Measurements from ENCODE around the gene NPAT. TPM values are rescaled to one million over a fixed set of nuclear protein-coding genes. Genes with fewer than 3 reads are reported as not detected.
A peak's percentile ranks its signal among the peaks of the same experiment; 100 is the strongest.

The NPAT gene
- 104 and 106 TPM in 2 replicates for total RNA-seq (2013; cell fraction: nucleolus; rRNA removed)
- 17.9 and 19.9 TPM in 2 replicates for total RNA-seq (2014; rRNA removed)
- total RNA-seq (2014; rRNA removed; fragmentation: Illumina TruSeq; extraction: Trizol), result 31.6 and 32.8 TPM in 2 replicates
- 21.1 and 22.7 TPM in 2 replicates for total RNA-seq (2021)
- polyA plus RNA-seq (2011; ENCODE audit: low read depth), result 3.7 TPM
- 19.4 and 27.1 TPM in 2 replicates for polyA plus RNA-seq (2011; rRNA removed)
- polyA plus RNA-seq (2011; cell fraction: cytosol; rRNA removed), result 8.4 and 8.9 TPM in 2 replicates
- 14.0 and 16.3 TPM in 2 replicates for polyA plus RNA-seq (2011; cell fraction: nucleus; rRNA removed)
- polyA plus RNA-seq (2012), result 6.6 and 11.2 TPM in 2 replicates
- polyA plus RNA-seq (2014; fragmentation: Illumina TruSeq; extraction: Trizol), result 22.7 and 26.4 TPM in 2 replicates
- polyA plus RNA-seq (2014; fragmentation: Nextera tagmentation; extraction: Ambion mirVana), result 1 to 10 TPM; 7.5 to 9.8 TPM
- polyA plus RNA-seq (2014; rRNA removed), result 13.5 and 15.7 TPM in 2 replicates
- polyA plus RNA-seq (2016; fragmentation: Nextera tagmentation; extraction: Ambion mirVana), result 10 to 100 TPM; 20.9 to 23.7 TPM
- 34.6 and 50.3 TPM in 2 replicates for polyA minus RNA-seq (2011; rRNA and poly(A)+ RNA removed)
- polyA minus RNA-seq (2011; cell fraction: cytosol; rRNA and poly(A)+ RNA removed), result 11.4 and 12.4 TPM in 2 replicates
- 22.7 and 27.8 TPM in 2 replicates for polyA minus RNA-seq (2011; cell fraction: nucleus; rRNA and poly(A)+ RNA removed)
- percentile 90 among the genes with signal in this experiment for Bru-seq, nascent RNA
- percentile 85 among the genes with signal in this experiment for BruChase-seq, experiment 1, labeled RNA remaining after a 6-hour chase
- percentile 89 among the genes with signal in this experiment for BruChase-seq, experiment 2, labeled RNA remaining after a 2-hour chase
- long read RNA-seq, experiment 1, full-length matches to known transcripts, result 1 of 8 reads
- long read RNA-seq, experiment 1, partial matches to known transcripts, result 3 of 8 reads
- long read RNA-seq, experiment 1, other reads (novel, unspliced or antisense), result 4 of 8 reads
- long read RNA-seq, experiment 2, partial matches to known transcripts, result 39 of 43 reads
- long read RNA-seq, experiment 2, other reads (novel, unspliced or antisense), result 4 of 43 reads

DNA sequence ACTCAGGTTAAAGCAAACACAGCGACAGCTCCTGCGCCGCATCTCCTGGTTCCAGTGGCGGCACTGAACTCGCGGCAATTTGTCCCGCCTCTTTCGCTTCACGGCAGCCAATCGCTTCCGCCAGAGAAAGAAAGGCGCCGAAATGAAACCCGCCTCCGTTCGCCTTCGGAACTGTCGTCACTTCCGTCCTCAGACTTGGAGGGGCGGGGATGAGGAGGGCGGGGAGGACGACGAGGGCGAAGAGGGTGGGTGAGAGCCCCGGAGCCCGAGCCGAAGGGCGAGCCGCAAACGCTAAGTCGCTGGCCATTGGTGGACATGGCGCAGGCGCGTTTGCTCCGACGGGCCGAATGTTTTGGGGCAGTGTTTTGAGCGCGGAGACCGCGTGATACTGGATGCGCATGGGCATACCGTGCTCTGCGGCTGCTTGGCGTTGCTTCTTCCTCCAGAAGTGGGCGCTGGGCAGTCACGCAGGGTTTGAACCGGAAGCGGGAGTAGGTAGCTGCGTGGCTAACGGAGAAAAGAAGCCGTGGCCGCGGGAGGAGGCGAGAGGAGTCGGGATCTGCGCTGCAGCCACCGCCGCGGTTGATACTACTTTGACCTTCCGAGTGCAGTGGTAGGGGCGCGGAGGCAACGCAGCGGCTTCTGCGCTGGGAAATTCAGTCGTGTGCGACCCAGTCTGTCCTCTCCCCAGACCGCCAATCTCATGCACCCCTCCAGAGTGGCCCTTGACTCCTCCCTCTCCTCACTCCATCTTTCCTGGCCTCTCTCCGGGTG is at the start of gene NPAT, which contains the start of gene ATM:
TSS of gene NPAT (minus strand) at position 65 of the 774 bp plus-strand sequence. CDS start 102 bp downstream, outside the sequence.
TSS of gene ATM (plus strand) at position 494 of the 774 bp plus-strand sequence. CDS start 4,558 bp downstream, outside the sequence.
- peak; percentile 91 for FAIRE-seq
- WGBS (ENCODE audit: insufficient coverage, insufficient replicate concordance, low lambda C conversion rate, missing lambda C conversion rate), result under 1% methylated on average over 70 of the region's 70 CpGs
- in situ Hi-C loops (cut with MboI), result no loop called here
- TF ChIP-seq CHD4 (IDR thresholded peaks at IDR 0.05) (no peak), TCF3 (IDR thresholded peaks at IDR 0.05; ENCODE audit: borderline replicate concordance, insufficient read depth, low read depth, low read length) (0 out of 2 replicates have a peak, but pooled peaks have one; percentile 33), CHD2 (IDR thresholded peaks at IDR 0.05; ENCODE audit: borderline replicate concordance, low read depth, low read length) (peak; percentile 73; the same call in 1 of the 2 replicates), ZNF24 (IDR thresholded peaks at IDR 0.05) (no peak), SUPT20H (IDR thresholded peaks at IDR 0.05; ENCODE audit: borderline replicate concordance, control insufficient read depth, low read depth, low read length) (no peak), RBBP5 (conservative IDR thresholded peaks at IDR 0.05) (no peak), NR2C1 (IDR thresholded peaks at IDR 0.05) (peak; percentile 29; the same call in 1 of the 2 replicates), IKZF2 (IDR thresholded peaks at IDR 0.05) (peak; percentile 79 to 80; a peak in 3 of 4 replicates), MTA2 (IDR thresholded peaks at IDR 0.05; ENCODE audit: low read depth) (peak; percentile 50; the same call in 1 of the 2 replicates), NR2C2 (IDR thresholded peaks at IDR 0.05; ENCODE audit: borderline replicate concordance, control insufficient read depth, insufficient read length, low read depth) (no peak), TCF12 (IDR thresholded peaks at IDR 0.05; ENCODE audit: low read depth, low read length) (peak; percentile 13; the same call in 1 of the 2 replicates), LARP7 (IDR thresholded peaks at IDR 0.05) (peak; percentile 98), GABPA (IDR thresholded peaks at IDR 0.05; ENCODE audit: low read depth) (peak; percentile 83), SREBF2 (IDR thresholded peaks at IDR 0.05; ENCODE audit: low read length) (no peak; the same call in 1 of the 2 replicates), ZNF384 (IDR thresholded peaks at IDR 0.05; ENCODE audit: borderline replicate concordance, low read depth, low read length) (no peak), SIN3A (IDR thresholded peaks at IDR 0.05; ENCODE audit: low read depth, low read length) (peak; percentile 51; the same call in 1 of the 2 replicates), SMC3 (IDR thresholded peaks at IDR 0.05; ENCODE audit: borderline replicate concordance, low read length) (peak; percentile 51; the same call in 1 of the 2 replicates), NRF1 (conservative IDR thresholded peaks at IDR 0.05; ENCODE audit: low read depth, low read length) (peak; percentile 94), TARDBP (IDR thresholded peaks at IDR 0.05; ENCODE audit: borderline replicate concordance) (no peak), EED (IDR thresholded peaks at IDR 0.05; ENCODE audit: low read depth) (peak; percentile 68; the same call in 1 of the 2 replicates), BMI1 (IDR thresholded peaks at IDR 0.05; ENCODE audit: borderline replicate concordance) (no peak), HDGF (IDR thresholded peaks at IDR 0.05) (peak; percentile 99)

More for the DNA sequence above, at the start of gene NPAT, which contains the start of gene ATM:
- Histone ChIP-seq H3K9ac (ENCODE audit: control insufficient read depth, insufficient read depth, low read length) (peak within 1 kb of the TSS; percentile 99), H3K4me2 (ENCODE audit: control insufficient read depth, insufficient read depth) (peak within 1 kb of the TSS; percentile 98), H3K27ac (ENCODE audit: control insufficient read depth, insufficient read depth) (peak within 1 kb of the TSS; percentile 99), H3K4me1 (ENCODE audit: control insufficient read depth, insufficient read depth, low read length) (peaks cover 19% of the 10 kb centered on the region), H3K36me3 (ENCODE audit: control insufficient read depth in 2 of 2, insufficient read depth in 2 of 2, low read length in 1 of 2) (peaks cover 0 to 5% of the 10 kb centered on the region in 2 experiments; a peak in 2 of 4 replicates), H3K9me3 (replicated peaks; ENCODE audit: control insufficient read depth, insufficient read depth, low read length) (no peaks in the 10 kb centered on the region), H2AFZ (ENCODE audit: control insufficient read depth, low read depth, low read length) (peak within 1 kb of the TSS; percentile 90), H4K20me1 (ENCODE audit: control insufficient read depth, insufficient read depth) (no peaks in the 10 kb centered on the region), H3K79me2 (ENCODE audit: control insufficient read depth, insufficient read depth, low read length) (peaks cover 92% of the 10 kb centered on the region), H3K4me3 (peak within 1 kb of the TSS; percentile 97), H3K27me3 (replicated peaks in 1 of 2; ENCODE audit: control insufficient read depth in 2 of 2, insufficient read depth in 2 of 2, low read length in 1 of 2) (no peaks in the 10 kb centered on the region)
- ChIA-PET CTCF (interaction anchor here (0.7 to 4.1 kb wide), 15 partner anchors 8 to 428 kb away, joined by 3 to 33 read pairs (median 4); partner anchors contain the start of gene CUL5), RAD21 (ENCODE audit: unreplicated experiment) (interaction anchor here (0.6 to 7.0 kb wide), 12 partner anchors 9 to 425 kb away, joined by 3 to 82 read pairs (median 5); partner anchors contain the start of genes ACAT1 and CUL5), POLR2A (interaction anchor here (0.8 to 4.1 kb wide), 8 partner anchors 14 to 509 kb away, joined by 3 to 43 read pairs (median 4); no protein-coding TSS in a partner anchor), SMC1A (ENCODE audit: uncharacterized antibody, unreplicated experiment) (interaction anchor here (0.6 to 7.9 kb wide), 14 partner anchors 14 to 426 kb away, joined by 3 to 112 read pairs (median 3); no protein-coding TSS in a partner anchor)
- intact Hi-C loops (cut with micrococcal nuclease; ENCODE audit: unreplicated experiment), result loop anchor here (1.0 to 10.0 kb wide), 6 partner anchors 14 to 440 kb away; partner anchors contain the start of genes ACAT1, C11orf65 and POGLUT3
- peak; percentile 99 for DNase-seq (ENCODE audit: low read depth, low spot score)
- peak; percentile 88 for ATAC-seq
- BruUV-seq (replicated peaks), result no TSS peak
